ENCODE measurements around the gene QKI.
"Not testable (repeated sequence)": the region's sequence is repeated elsewhere in the genome, so short reads cannot be mapped to it uniquely, and the experiment has no call there.

QKI gene

DNA sequence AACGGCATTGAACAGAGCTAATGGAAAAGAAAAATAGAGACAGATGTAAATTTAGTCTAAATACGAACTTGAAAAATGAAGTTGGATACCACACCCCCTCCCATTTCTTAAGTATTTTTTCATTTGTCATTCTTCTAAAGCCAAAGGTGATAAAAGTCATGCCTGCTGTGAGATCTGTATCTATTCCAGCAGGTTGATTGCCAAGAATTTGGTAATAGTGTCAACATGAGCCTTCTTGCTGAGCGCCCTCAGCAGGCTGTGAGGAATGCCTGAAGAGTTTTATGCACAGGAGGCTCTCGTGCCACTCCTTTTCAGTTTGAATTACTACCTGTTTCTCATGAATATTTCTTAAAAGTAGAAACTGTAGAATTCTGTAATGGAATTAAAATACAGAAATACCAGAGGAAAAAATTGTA lies 165.4 kb downstream of the QKI start:
- no peak for DNase-seq (ENCODE audit: low spot score)

DNA sequence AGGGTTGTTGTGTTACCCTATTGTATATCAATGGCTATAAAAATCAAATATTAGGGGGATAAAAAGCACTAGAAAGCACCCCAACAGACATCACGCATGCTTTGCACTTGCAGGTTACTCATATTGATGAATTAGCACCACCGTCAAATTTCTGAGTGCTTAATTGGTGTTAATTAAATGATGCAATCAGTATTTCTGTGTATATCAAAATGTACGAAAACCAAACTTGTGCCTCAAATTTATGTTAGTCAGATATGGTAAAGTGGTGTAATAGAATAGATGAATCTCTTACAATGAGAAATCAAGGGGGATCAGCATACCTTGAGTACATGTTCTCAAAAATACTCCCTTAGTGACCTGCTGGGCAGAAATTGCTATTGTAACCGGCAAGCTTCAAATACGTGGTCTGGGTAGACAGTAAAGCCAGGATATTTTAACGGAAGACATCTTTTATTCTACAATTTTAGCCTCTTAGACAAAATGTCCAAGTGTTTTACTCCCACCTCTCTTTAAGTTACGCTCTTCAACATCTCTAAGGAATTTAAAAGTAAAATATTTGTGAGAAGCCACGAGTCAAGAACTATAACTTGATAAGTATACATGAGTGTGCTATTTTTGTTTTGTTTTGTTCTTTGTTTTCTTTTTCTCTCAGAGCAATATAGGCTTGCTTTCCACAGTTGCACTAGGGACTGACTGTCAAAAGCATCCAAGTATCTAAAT lies 166.0 kb downstream of the QKI start:
- DNase-seq (ENCODE audit: low spot score) = no peak

- DNase-seq (ENCODE audit: low spot score) = no peak
Observed at GRCh38 chr6:163583558-163583957, 169.0 kb downstream of the QKI start.

DNA sequence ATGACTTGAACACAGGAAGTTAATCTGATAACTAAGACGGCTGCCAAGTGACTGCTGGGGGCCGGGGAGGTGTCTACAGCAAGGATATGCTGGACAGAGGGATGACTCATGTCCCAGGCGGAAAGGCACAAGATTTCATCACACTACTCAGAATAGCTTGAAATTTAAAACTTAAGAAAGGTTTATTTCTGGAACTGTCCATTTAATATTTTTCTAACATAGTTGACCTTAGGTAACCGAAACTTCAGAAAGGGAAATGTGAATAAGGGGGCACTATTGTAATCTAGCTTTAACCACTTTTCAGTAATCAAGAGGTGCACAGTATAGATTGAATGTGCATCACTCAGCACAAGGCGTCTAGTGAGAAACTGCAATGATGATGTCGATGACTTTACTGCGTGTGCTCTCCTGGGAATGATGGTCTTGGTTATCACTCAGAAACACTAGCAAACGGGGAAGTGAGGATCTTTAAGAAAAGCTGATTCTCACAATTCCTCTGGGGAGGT lies 171.5 kb downstream of the QKI start:
- DNase-seq (ENCODE audit: low spot score) = no peak

DNA sequence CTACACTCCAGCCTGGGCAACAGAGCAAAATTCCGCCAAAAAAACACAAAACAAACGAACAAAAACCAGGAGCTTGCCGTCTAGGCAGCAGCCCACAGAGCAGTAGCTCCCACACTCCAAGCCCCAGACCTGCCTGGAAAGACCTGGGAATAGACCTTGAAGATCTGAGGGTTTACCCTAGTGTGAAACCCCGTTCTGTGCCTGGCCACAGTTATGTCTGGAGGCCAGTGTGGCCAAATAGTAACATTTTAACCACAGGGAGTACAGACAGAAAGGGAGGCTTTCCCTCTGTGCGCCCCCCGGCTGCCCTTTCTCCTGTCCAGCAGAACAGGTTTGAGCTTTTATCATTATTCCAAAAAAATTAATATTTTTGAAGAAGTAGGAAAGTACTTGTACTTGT lies 172.4 kb downstream of the QKI start:
- DNase-seq (ENCODE audit: low spot score) = no peak

GRCh38 chr6:163588220-163588919 lies 173.9 kb downstream of the QKI start:
- no peak for DNase-seq (ENCODE audit: low spot score)

GRCh38 chr6:163589387-163589786 lies 174.9 kb downstream of the QKI start:
- DNase-seq (ENCODE audit: low spot score) = no peak

DNA sequence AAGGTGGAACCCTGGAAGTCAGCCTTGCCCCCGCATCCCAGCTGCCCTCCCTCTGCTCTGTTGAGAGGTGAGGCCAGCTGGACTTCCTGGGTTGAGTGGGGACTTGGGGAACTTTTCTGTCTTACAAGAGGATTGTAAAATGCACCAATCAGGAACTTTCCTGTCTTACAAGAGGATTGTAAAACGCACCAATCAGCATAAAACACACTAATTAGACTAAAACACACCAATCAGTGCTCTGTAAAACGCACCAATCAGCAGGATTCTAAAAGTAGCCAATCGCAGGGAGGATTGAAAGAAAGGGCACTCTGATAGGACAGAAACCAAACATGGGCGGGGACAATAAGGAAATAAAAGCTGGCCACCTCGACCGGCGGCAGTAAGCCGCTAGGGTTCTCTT lies 175.6 kb downstream of the QKI start:
- not testable (repeated sequence) for DNase-seq (ENCODE audit: low spot score)

- no peak for DNase-seq (ENCODE audit: low spot score)
Observed at GRCh38 chr6:163592872-163593271, 178.4 kb downstream of the QKI start.

GRCh38 chr6:163596174-163596573 lies 181.7 kb downstream of the QKI start:
- no peak for DNase-seq (ENCODE audit: low spot score)

- no peak for DNase-seq (ENCODE audit: low spot score)
Observed at GRCh38 chr6:163599136-163599535, 184.6 kb downstream of the QKI start.

DNA sequence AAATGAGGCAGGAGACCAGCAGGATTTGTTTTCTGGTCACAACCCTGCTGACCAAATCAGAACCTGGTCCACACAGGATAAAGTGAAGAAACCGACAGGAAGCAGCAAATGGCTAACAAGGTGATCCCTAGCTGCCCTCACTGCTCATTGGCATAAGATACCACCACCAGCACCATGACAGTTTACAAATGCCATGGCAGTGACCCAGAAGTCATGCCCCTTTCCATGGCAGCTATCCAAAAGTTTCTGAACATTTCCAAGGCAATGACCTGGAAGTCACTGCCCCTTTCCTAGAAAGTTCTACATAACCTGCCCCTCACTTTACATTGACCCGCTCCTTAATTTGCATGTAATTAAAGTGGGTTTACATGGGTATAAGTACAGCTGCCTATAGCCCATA lies 185.2 kb downstream of the QKI start:
- DNase-seq (ENCODE audit: low spot score) = no peak

- no peak for DNase-seq (ENCODE audit: low spot score)
Observed at GRCh38 chr6:163600331-163600730, 185.8 kb downstream of the QKI start.

GRCh38 chr6:163600781-163601180 lies 186.3 kb downstream of the QKI start:
- DNase-seq (ENCODE audit: low spot score) = no peak

DNA sequence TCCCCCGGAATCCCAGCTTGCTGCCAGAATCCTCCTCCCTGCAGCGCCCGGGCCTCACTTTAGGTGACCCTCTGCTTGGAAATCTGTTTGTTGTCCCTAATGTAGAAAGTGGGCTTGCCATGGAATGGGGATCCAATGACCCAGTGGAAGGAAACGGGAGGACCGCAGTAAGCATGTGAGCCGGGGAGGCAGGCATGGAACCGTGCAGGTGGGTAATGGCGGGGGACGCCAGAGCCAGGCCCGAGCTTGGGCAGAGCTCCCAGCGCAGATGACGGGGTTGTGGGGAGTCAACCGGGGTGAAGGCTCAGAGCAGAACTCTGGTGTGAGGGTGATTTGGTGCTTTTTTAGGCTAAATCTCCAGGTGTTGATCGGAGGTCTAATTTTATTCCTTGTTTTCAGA lies 188.3 kb downstream of the QKI start:
- DNase-seq (ENCODE audit: low spot score) = no peak

DNA sequence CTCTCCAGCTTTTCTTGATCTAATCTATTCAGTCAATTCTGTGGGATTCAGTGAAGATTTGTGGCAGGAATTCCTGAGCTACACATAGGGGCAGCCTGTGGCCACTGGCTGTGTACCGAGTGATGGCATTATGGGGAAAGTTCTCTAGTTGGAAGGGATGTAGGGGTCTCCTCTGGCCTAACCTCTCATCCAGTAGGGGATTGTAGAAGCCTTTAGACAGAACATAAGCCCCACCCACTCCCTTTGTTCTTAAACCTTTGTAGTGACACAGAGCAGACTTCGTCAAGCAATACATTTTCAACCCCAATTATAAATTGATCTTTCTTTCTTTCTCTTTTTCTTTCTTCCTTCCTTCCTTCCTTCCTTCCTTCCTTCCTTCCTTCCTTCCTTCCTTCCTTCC lies 188.9 kb downstream of the QKI start:
- no peak for DNase-seq (ENCODE audit: low spot score)

- no peak for DNase-seq (ENCODE audit: low spot score)
Observed at GRCh38 chr6:163605385-163606097, 191.0 kb downstream of the QKI start.

DNA sequence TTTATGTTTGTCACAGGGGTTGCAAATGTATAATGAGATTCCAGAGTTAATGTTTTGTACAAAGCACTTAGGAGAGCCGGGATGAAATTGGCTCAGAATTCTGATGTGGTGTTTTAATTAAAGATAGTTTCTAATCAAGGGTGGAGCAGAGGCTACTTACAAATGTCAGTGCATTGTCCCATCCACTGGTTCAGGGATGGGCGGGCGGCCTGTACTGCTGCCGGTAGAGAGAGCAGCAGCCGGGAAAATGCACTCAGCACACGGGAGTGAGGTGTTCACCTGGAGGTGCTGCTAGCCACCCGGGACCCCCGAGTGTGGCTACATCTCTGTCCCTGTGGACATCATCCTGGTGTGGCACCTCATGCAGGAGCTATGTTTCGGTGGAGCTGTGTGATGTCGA lies 193.3 kb downstream of the QKI start:
- no peak for DNase-seq (ENCODE audit: low spot score)

DNA sequence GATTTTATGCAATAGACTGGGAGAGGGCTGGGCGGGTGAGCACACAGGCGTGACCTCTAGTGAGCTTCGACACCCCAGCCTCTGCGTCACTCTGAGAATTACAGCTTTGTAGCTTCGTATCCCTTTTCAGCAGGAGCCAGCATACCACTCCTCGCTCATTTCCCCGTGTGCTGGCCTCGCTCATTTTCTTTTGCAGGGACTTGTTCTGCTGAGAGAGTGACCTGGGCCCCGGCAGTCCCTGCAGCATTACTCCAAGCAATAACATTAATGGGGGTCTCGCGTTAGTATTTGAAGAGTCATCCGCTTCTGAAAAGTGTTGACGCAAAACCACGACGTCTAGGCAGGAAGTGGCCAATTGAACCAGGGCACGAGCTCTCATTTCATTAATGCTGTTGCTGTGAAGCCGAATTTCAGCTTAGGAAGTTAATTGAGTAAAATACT lies 193.7 kb downstream of the QKI start:
- DNase-seq (ENCODE audit: low spot score) = no peak

DNA sequence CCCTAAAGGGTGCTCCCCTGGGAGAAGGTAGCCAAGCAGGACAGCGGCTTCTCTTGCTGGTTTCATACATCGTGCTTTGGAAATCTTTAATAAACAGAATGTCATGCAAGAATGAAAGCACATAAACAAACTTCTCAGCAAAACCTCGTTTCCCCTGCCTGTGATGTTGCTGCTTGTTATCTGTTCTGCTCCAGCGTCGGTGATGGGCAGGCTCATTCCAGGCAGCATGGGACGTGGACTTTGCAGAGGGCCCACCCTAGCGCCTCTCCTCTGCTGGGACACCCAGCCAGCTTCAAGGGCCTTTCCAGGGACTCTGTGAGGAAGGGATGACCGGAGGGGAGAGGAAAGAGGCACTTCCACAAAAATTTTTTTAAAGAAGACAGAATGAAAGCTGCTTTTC lies 197.7 kb downstream of the QKI start:
- DNase-seq (ENCODE audit: low spot score) = no peak

DNA sequence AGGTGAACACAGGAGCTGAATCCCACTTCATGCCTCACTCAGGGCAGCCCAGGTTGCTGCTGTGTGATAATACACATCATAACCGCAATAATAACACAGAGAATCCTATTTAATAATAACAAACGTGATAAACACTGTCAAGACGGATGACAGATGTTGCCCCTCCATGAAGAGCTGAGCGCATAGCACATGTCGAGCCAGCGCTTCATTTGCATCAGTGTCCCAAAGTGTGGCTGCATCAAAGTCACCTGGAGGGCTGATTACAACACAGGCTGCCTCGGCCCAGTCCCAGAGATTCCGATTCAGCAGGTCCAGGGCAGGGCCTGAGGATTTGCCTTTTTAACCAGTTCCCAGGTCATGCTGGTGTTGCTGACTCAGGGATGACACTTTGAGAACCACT lies 198.5 kb downstream of the QKI start:
- DNase-seq (ENCODE audit: low spot score) = no peak

DNA sequence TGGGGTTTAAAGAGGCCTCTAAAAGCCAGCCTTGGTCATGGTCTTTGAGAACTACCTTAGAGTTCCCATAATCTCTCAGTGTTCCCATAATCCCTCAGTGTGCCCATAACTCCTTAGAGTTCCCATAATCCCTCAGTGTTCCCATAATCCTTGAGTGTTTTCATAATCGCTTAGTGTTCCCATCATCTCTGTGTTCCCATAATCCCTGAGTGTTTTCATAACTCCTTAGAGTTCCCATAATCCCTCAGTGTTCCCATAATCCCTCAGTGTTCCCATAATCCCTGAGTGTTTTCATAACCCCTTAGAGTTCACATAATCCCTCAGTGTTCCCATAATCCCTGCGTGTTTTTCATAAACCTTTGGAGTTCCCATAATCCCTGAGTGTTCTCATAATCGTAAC lies 199.2 kb downstream of the QKI start:
- no peak for DNase-seq (ENCODE audit: low spot score)

DNA sequence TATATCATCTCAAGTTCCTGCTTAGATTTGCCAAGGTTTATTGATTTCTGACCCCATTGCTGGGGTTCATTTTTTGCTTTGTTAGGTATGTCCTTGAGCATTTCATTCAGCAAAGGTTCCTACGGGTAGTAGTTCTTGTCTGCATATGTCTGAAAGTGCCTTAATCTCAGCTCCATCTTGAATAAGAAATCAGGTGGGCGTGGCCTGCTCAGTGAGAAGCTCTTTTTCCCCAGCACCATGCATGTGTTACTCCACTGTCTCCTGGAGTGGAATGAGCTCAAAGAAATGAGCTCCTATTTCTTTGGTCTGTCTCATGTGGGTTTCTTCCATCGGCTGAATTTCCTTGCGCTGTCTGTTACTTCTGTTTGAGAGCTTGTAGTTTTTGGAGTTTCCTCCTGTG lies 201.9 kb downstream of the QKI start:
- no peak for DNase-seq (ENCODE audit: low spot score)
